Measurements from ENCODE around the gene CHD5. TPM values are rescaled to one million over a fixed set of nuclear protein-coding genes. Genes with fewer than 3 reads are reported as not detected.
A peak's percentile ranks its signal among the peaks of the same experiment; 100 is the strongest.

The CHD5 gene
- total RNA-seq, 1 experiment from 2014 or later: 62.9 TPM

- H3K4me1 ChIP-seq (ENCODE audit: control insufficient read depth, insufficient read depth, low read length): no peaks in the 10 kb centered on the region
- no peak overlapping the region for H3K27ac ChIP-seq (ENCODE audit: low read length)
- CTCF ChIA-PET: no interaction called here
- no TSS peak for BruUV-seq (replicated peaks)
- in situ Hi-C loops (cut with HindIII; ENCODE audit: low pct_unique_long_range_greater_than_20kb, low sequenced_read_pairs): no loop called here
- ATAC-seq (no peak), DNase-seq (ENCODE audit: low read depth, low spot score) (no peak)
- H3K27me3 ChIP-seq (ENCODE audit: control insufficient read depth, insufficient read depth, low read length): no peaks in the 10 kb centered on the region
- intact Hi-C loops (cut with micrococcal nuclease; ENCODE audit: unreplicated experiment): no loop called here
- peaks cover 4% of the 10 kb centered on the region; the same call in 1 of the 2 replicates for H3K36me3 ChIP-seq (ENCODE audit: control insufficient read depth, insufficient read depth, low read length)
- no peak overlapping the region for H3K4me3 ChIP-seq (ENCODE audit: low read depth in 2 of 2, low read length in 2 of 2)
- H3K9me3 ChIP-seq (ENCODE audit: control insufficient read depth, insufficient read depth, low read depth, low read length): no peaks in the 10 kb centered on the region
- POLR2A ChIA-PET: interaction anchor here (0.6 kb wide), 1 partner anchor 31 kb away, joined by 4 read pairs; no protein-coding TSS in a partner anchor
- TF ChIP-seq SIN3A (IDR thresholded peaks at IDR 0.05; ENCODE audit: borderline replicate concordance, insufficient read depth, low read depth, low read length) (no peak), REST (IDR thresholded peaks at IDR 0.05; ENCODE audit: insufficient read depth in 1 of 2, low read depth in 2 of 2, low read length in 1 of 2) (no peak), TCF7L2 (IDR thresholded peaks at IDR 0.05; ENCODE audit: low read depth, low read length) (no peak), CTCF (IDR thresholded peaks at IDR 0.05) (no peak), POLR2AphosphoS5 (IDR thresholded peaks at IDR 0.05; ENCODE audit: low read depth, low read length) (no peak)
These were observed 35.9 kb downstream of the CHD5 start for GRCh38 chr1:6144175-6144574.

- POLR2A ChIA-PET: no interaction called here
- no peaks in the 10 kb centered on the region for H3K27me3 ChIP-seq (ENCODE audit: control insufficient read depth, insufficient read depth, low read length)
- in situ Hi-C loops (cut with HindIII; ENCODE audit: low pct_unique_long_range_greater_than_20kb, low sequenced_read_pairs) (no loop called here), intact Hi-C loops (cut with micrococcal nuclease; ENCODE audit: unreplicated experiment) (no loop called here)
- H3K27ac ChIP-seq (ENCODE audit: low read length): no peak overlapping the region
- no peak overlapping the region for H3K4me3 ChIP-seq (ENCODE audit: low read depth in 2 of 2, low read length in 2 of 2)
- BruUV-seq (replicated peaks): no TSS peak
- H3K4me1 ChIP-seq (ENCODE audit: control insufficient read depth, insufficient read depth, low read length): no peaks in the 10 kb centered on the region
- H3K9me3 ChIP-seq (ENCODE audit: control insufficient read depth, insufficient read depth, low read depth, low read length): no peaks in the 10 kb centered on the region
- peaks cover 4% of the 10 kb centered on the region; the same call in 1 of the 2 replicates for H3K36me3 ChIP-seq (ENCODE audit: control insufficient read depth, insufficient read depth, low read length)
- ATAC-seq: peak; percentile 14; the same call in 1 of the 2 replicates
- CTCF ChIA-PET: no interaction called here
- TF ChIP-seq SIN3A (IDR thresholded peaks at IDR 0.05; ENCODE audit: borderline replicate concordance, insufficient read depth, low read depth, low read length): no peak
- no peak for TF ChIP-seq TCF7L2 (IDR thresholded peaks at IDR 0.05; ENCODE audit: low read depth, low read length)
- TF ChIP-seq REST (IDR thresholded peaks at IDR 0.05; ENCODE audit: insufficient read depth in 1 of 2, low read depth in 2 of 2, low read length in 1 of 2): no peak
- no peak for TF ChIP-seq CTCF (IDR thresholded peaks at IDR 0.05)
- no peak for TF ChIP-seq POLR2AphosphoS5 (IDR thresholded peaks at IDR 0.05; ENCODE audit: low read depth, low read length)
- DNase-seq (ENCODE audit: low read depth, low spot score): no peak
These were observed 36.7 kb downstream of the CHD5 start for GRCh38 chr1:6143395-6143794.
